SU-DHL-6 (cell line): ENCODE data around the gene COL23A1.

Experiments used
- H2AFZ ChIP-seq: fragments of 200-600 bp; sonication (generic); 2 replicates; pipeline ENCODE4 v1.6.1; 2014; ENCODE audit warnings: low read depth, mild to moderate bottlenecking, moderate library complexity, mixed read lengths, antibody characterized with exemption, low read length; ENCODE audit not compliant: severe bottlenecking
- H3F3A ChIP-seq: fragments of 200-600 bp; shearing (Covaris generic); 2 replicates; pipeline ENCODE4 v1.6.0; 2016; ENCODE audit warnings: antibody characterized with exemption, mild to moderate bottlenecking; ENCODE audit not compliant: insufficient read depth
- H3K27ac ChIP-seq: fragments of 200-600 bp; sonication (generic); 2 replicates; pipeline ENCODE4 v1.5.1; 2016; ENCODE audit warnings: low read depth, mild to moderate bottlenecking, low read length, moderate library complexity, mixed read lengths
- H3K27me3 ChIP-seq: fragments of 200-600 bp; sonication (generic), shearing (Covaris generic); 2 replicates; pipeline ENCODE4 v1.6.0; 2014; ENCODE audit warnings: mild to moderate bottlenecking, low read length
- H3K36me3 ChIP-seq: fragments of 200-600 bp; sonication (generic); 2 replicates; pipeline ENCODE4 v1.6.1; 2014; ENCODE audit warnings: mild to moderate bottlenecking, low read length, mixed read lengths
- H3K4me2 ChIP-seq: fragments of 300-600, 200-600 bp; shearing (Covaris generic), sonication (generic); 2 replicates; pipeline ENCODE4 v1.6.0; 2014; ENCODE audit warnings: low read length, low read depth, mild to moderate bottlenecking; ENCODE audit not compliant: poor library complexity, severe bottlenecking
- H3K4me3 ChIP-seq: fragments of 200-600 bp; sonication (generic); 2 replicates; pipeline ENCODE4 v1.5.1; 2014; ENCODE audit warnings: antibody characterized with exemption, low read length, mild to moderate bottlenecking, mixed read lengths; ENCODE audit not compliant: insufficient read depth, poor library complexity, severe bottlenecking
- H3K79me2 ChIP-seq: fragments of 200-600 bp; sonication (generic); 2 replicates; pipeline ENCODE4 v1.6.1; 2014; ENCODE audit warnings: mild to moderate bottlenecking, low read length, moderate library complexity; ENCODE audit not compliant: insufficient read depth
- H3K9ac ChIP-seq: fragments of 200-600 bp; sonication (generic); 2 replicates; pipeline ENCODE4 v1.7.0; 2014; ENCODE audit warnings: mild to moderate bottlenecking, low read length
- H3K9me2 ChIP-seq: fragments of 200-600 bp; sonication (generic); replicated peaks from 2 replicates; pipeline ENCODE4 v1.6.1; 2014; ENCODE audit warnings: low read length; ENCODE audit not compliant: insufficient read depth
- H3K9me3 ChIP-seq: fragments of 200-600 bp; sonication (generic); 2 replicates; pipeline ENCODE4 v1.6.1; 2014; ENCODE audit warnings: low read length, mixed read lengths; ENCODE audit not compliant: insufficient read depth
- H4K20me1 ChIP-seq: fragments of 200-600 bp; sonication (generic); 2 replicates; pipeline ENCODE4 v1.6.1; 2014; ENCODE audit warnings: low read depth, mild to moderate bottlenecking, antibody characterized with exemption, low read length, moderate library complexity, mixed read lengths
- CTCF ChIP-seq: fragments of 200-600 bp; sonication (generic); IDR thresholded peaks from one replicate; pipeline ENCODE4 v1.5.1; 2017; ENCODE audit warnings: antibody characterized with exemption, mild to moderate bottlenecking, low read length, moderate library complexity; ENCODE audit not compliant: insufficient read depth, poor library complexity, severe bottlenecking
- EZH2phosphoT487 ChIP-seq: fragments of 200-600 bp; sonication (generic), shearing (Covaris generic); conservative IDR thresholded peaks from 2 replicates; pipeline ENCODE4 v1.6.1; 2018; ENCODE audit warnings: mild to moderate bottlenecking, antibody characterized with exemption, low read length, moderate library complexity, mixed read lengths

Gene COL23A1

GRCh38 chr5:178346607-178347334, 243.4 kb downstream of the COL23A1 start:
- Histone ChIP-seq H4K20me1 (no peaks in the 10 kb centered on the region), H3K79me2 (no peaks in the 10 kb centered on the region), H3K9me2 (no peaks in the 10 kb centered on the region), H3F3A (no peaks in the 10 kb centered on the region), H3K4me2 (no peak overlapping the region), H3K9ac (no peak overlapping the region), H3K27me3 (no peaks in the 10 kb centered on the region), H3K4me3 (no peak overlapping the region), H2AFZ (no peak overlapping the region), H3K27ac (no peak overlapping the region), H3K9me3 (no peaks in the 10 kb centered on the region), H3K36me3 (no peaks in the 10 kb centered on the region)
- TF ChIP-seq EZH2phosphoT487 = no peak
- no peak for TF ChIP-seq CTCF

GRCh38 chr5:178343306-178343705, 246.9 kb downstream of the COL23A1 start:
- Histone ChIP-seq H3K4me2 (no peak overlapping the region), H3K36me3 (no peaks in the 10 kb centered on the region), H4K20me1 (no peaks in the 10 kb centered on the region), H3K79me2 (no peaks in the 10 kb centered on the region), H3K4me3 (no peak overlapping the region), H3K9me2 (no peaks in the 10 kb centered on the region), H3K9me3 (no peaks in the 10 kb centered on the region), H3K27me3 (no peaks in the 10 kb centered on the region), H2AFZ (no peak overlapping the region), H3K27ac (no peak overlapping the region), H3F3A (no peaks in the 10 kb centered on the region), H3K9ac (no peak overlapping the region)
- no peak for TF ChIP-seq CTCF
- TF ChIP-seq EZH2phosphoT487 = no peak

- Histone ChIP-seq H3K79me2 (no peaks in the 10 kb centered on the region), H4K20me1 (no peaks in the 10 kb centered on the region), H3F3A (no peaks in the 10 kb centered on the region), H3K4me2 (no peak overlapping the region), H2AFZ (no peak overlapping the region), H3K27ac (no peak overlapping the region), H3K27me3 (no peaks in the 10 kb centered on the region), H3K9me2 (no peaks in the 10 kb centered on the region), H3K4me3 (no peak overlapping the region), H3K36me3 (no peaks in the 10 kb centered on the region), H3K9ac (no peak overlapping the region), H3K9me3 (no peaks in the 10 kb centered on the region)
- no peak for TF ChIP-seq CTCF
- no peak for TF ChIP-seq EZH2phosphoT487
These were observed 248.4 kb downstream of the COL23A1 start for GRCh38 chr5:178341851-178342140.
